Left forelimb (tissue), 1 donor: Measurements from ENCODE around the gene SLAMF6.
"Not testable (repeated sequence)": the region's sequence is repeated elsewhere in the genome, so short reads cannot be mapped to it uniquely, and the experiment has no call there.

Source experiments
- DNase-seq: peaks from one replicate; pipeline ENCODE4 v3.0.0-alpha.2; 2018; ENCODE audit warnings: low spot score

SLAMF6 gene

GRCh38 chr1:160542303-160542945, 19.4 kb upstream of the SLAMF6 start:
- no peak for DNase-seq

GRCh38 chr1:160541622-160542302, 18.7 kb upstream of the SLAMF6 start:
- no peak for DNase-seq

DNA sequence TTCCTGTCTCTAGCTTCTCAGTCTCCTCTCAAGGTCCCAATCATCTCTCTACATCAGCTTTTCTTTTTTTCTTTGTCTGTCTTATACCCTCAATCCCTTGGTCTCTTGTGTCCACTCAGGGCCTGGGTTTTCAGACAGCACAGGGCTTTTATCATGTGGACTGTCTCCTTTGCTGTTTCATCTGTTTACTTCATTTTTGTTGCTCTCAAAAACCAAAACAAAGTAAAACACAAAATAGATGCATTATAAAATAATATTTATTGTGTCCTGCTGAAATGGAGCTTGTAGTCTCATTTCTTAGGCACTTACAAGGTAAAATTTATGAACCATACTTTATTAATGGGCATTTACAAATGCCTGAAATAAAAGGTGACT, 17.8 kb upstream of the SLAMF6 start:
- DNase-seq: no peak

DNA sequence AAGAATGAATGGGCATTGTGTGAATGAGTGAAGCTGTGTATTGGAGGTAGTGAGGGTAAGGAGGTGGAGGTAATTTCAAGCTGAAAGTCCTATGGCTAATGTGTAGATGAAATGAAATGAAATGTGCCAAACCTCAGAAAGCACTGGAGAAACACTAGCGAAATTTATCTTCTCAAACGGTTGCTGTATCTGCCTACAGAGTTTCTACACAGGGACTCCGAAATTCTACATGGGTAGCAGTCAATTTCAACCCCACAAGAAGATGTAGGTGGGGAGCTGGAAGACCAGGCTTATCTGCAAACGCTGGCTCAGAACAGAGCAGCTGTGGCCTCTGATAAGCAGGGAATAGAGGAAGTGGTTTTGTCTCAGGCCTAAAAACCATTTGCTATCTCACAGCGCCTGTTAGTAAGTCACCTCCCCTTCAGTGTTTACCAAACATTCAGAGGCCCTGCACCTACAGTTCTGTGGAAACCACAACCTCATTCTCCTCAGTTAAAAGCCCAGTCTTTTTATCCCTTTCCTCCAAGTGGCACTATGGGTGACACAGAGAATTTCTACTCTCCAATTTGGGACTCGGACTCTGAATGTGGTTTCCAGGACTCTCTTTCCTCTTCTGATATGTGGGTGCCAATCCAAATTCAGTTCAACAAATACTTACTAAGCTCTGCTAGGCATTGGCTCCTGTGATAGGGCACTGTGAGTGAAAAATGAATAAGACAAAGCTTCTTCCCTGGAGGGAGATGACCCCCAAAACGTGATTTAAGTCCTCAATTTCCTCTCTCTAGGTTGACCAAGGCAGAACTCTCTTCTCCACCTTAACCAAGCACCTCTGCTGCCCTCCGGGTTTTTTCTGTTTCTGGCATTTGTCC, 17.2 kb upstream of the SLAMF6 start:
- no peak for DNase-seq

- DNase-seq: no peak
Observed at GRCh38 chr1:160539684-160539989, 16.6 kb upstream of the SLAMF6 start.

DNA sequence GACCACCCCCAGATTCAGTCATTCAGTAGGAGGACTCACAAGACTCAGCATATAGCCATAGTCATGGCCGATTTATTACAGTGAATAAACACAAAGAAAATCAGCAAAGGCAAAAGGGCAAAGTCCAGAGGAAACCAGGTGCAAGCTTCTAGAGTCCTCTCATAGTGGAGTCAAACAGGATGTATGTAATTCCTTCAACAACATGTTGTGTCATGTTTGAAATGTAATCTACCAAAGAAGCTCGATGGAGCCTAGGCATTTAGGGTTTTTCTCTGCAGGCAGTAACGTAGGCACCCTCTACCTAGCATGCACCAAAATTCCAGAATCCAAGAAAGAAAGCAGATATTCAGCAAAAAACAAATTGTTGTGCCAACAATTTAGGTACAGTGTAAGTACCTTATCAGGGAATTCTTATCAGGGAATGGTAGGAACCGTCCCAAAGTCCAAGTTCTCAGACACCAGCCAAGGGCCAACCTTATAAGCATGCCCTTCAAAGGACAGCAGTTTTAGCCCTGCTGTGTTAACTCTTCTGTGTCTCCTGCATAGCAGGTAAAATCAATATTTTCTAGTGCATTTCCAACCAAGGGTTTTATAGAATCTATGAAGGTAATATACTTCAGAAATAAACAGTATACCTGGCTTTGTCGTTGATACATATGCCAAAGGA, 16.1 kb upstream of the SLAMF6 start:
- DNase-seq: no peak

GRCh38 chr1:160537714-160538665, 14.9 kb upstream of the SLAMF6 start:
- DNase-seq: no peak

DNA sequence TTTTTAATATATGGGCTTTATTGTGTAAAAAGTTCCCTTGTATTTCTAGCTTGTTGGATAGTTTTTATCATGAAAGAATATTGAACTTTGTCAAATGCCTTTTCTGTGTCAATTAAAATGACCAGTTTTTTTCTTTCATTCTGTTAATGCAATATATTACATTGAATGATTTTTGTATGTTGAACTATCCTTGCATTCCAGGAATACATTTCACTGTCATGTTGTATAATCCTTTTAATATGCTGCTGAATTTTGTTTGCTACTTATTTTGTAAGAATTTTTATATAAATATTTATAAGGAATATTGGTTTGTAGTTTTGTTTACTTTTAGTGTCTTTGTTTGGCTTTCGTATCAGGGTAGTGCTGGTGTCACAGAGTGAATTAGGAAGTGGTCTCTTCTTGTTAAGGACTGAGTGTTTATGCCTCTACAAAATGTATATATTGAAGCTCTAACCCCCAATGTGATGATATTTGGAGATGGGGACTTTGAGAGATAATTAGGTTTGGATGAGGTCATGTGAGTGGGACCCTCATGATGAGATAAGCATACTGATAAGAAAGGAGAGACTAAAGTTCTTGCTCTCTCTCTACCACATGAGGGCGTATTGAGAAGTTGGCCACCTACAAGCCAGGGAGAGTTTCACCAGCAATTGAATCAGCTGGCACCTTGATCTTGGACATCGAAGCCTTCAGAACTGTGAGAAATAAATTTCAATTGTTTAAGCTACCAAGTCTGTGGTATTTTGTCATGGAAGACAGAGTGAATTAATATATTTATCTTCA, 12.0 kb upstream of the SLAMF6 start:
- DNase-seq: no peak

GRCh38 chr1:160532557-160532813, 9.4 kb upstream of the SLAMF6 start:
- DNase-seq: not testable (repeated sequence)

DNA sequence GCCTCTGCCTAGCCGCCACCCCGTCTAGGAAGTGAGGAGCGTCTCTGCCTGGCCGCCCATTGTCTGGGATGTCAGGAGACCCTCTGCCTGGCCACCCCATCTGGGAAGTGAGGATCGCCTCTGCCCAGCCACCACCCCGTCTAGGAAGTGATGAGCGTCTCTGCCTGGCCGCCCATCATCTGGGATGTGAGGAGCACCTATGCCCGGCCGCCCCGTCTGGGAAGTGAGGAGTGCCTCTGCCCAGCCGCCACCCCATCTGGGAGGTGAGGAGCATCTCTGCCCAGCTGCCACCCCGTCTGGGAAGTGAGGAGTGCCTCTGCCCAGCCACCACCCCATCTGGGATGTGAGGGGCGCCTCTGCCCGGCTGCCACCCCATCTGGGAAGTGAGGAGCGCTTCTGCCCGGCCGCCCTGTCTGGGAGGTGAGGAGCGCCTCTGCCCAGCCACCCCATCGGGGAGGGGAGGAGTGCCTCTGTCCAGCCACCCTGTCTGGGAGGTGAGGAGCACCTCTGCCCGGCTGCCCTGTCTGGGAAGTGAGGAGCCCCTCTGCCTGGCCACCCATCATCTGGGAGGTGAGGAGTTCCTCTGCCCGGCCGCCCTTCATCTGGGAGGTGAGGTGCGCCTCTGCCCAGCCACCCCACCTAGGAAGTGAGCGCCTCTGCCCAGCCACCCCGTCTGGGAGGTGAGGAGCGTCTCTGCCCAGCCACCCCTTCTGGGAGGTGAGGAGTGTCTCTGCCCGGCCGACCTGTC, 8.9 kb upstream of the SLAMF6 start:
- DNase-seq: not testable (repeated sequence)

- DNase-seq: not testable (repeated sequence)
Observed at GRCh38 chr1:160529401-160529952, 6.4 kb upstream of the SLAMF6 start.

DNA sequence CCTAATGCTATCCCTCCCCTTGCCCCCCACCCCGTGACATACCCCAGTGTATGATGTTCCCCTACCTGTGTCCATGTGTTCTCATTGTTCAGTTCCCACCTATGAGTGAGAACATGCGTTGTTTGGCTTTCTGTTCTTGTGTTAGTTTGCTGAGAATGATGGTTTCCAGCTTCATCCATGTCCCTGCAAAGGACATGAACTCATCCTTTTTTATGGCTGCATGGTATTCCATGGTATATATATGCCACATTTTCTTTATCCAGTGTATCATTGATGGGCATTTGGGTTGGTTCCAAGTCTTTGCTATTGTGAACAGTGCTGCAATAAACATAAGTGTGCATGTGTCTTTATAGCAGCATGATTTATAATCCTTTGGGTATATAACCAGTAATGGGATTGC, 734 bp upstream of the SLAMF6 start:
- DNase-seq: not testable (repeated sequence)

- DNase-seq: no peak
Observed at GRCh38 chr1:160522136-160522535, 919 bp downstream of the SLAMF6 start.

DNA sequence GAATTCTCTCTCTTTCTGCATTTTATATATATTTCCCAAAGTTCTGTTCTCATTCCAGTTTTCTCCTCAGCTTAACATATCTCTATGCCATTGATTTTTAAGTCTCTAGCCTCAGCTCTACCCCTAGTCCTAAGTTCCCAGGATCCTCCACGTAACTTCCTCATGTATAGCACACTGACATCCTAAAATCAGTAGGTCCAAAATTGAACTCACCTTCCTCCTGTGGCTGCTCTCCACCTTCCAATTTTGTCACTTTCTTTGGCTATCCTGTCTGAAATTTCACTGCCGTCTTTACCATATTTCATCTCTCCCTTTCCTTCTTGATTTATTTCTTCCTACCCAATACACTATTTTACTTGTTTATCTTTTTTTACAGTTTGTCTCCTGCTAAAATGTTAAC, 1.5 kb downstream of the SLAMF6 start:
- DNase-seq: no peak

GRCh38 chr1:160520999-160521398, 2.1 kb downstream of the SLAMF6 start:
- DNase-seq: no peak

DNA sequence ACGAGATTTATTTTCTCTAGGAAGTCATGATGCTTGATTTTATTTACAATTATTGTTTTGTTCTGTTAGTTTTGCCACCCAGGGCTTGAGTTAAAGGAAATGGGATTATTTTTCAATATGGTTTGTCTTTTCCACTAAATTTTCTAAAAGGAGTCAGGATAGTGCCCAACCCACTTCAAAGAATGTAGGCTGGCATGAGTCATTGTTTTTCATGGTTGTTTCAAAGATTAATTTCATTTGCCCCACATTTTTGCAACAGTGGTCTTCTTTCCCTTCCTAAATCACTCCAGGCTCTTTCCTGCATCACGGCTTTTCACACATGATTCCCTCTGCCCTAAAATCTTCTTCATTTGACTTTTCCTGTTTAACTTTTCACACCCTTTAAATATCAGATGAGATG, 2.5 kb downstream of the SLAMF6 start:
- no peak for DNase-seq

GRCh38 chr1:160519642-160520435, 3.2 kb downstream of the SLAMF6 start:
- no peak for DNase-seq

DNA sequence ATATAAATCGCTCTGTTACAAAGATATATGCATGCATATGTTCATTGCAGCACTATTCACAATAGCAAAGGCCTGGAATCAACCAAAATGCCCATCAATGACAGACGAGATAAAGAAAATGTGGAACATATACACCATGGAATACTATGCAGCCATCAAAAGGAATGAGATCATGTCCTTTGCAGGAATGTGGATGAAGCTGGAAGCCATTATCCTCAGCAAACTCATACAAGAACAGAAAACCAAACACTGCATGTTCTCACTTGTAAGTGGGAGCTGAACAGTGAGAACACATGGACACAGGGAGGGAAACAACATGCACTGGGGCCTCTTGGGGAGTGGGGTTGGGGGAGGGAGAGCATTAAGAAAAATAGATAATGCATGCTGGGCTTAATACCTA, 5.5 kb downstream of the SLAMF6 start:
- not testable (repeated sequence) for DNase-seq

DNA sequence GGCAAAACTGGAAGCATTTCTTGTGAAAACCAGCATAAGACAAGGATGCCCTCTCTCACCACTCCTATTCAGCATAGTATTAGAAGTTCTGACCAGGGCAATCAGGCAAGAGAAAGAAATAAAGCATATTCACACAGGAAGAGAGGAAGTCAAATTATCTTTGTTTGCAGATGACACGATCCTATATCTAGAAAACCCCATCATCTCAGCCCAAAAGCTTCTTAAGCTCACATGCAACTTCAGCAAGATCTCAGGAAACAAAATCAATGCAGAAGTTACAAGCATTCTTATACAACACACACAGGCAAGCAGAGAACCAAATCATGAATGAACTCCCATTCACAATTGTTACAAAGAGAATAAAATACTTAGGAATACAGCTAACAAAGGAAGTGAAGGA, 7.1 kb downstream of the SLAMF6 start:
- not testable (repeated sequence) for DNase-seq
